ENCODE measurements around the gene SNTG2. TPM values are rescaled to one million over a fixed set of nuclear protein-coding genes. Genes with fewer than 3 reads are reported as not detected.

The SNTG2 gene
- total and polyA plus RNA-seq, 11 donors = 0.19 to 3.2 (median 0.93) TPM

DNA sequence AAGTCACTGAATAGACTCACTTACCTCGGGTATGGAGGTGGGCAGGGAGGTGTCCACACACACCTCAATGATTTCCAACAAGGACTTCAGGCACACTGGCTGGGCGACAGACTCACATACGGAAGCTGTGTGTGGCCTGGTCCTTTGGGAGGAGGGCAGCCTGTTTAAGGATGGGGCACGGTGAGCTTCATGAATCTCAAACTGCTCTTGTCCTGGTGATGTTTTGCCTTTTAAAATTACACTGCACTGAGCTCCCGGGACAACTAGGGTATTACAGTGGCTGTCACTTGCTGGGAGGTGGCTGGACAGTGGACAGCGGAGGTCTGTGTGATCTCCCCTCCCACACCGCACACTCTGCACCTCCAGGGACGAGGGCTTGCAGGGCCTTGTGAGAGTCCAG lies 211.6 kb downstream of the SNTG2 start:
- H3K9me3 ChIP-seq = peaks cover 0 to 8% (median 0%) of the 10 kb centered on the region in 12 donors
- no peaks in the 10 kb centered on the region for H3K27me3 ChIP-seq
- ATAC-seq (peak in 2 of 4 donors; percentile 10 to 19), DNase-seq (no peak)
- peak overlapping the region in 10 of 12 donors; percentile 18 to 74 (median 57) for H3K27ac ChIP-seq
- TF ChIP-seq, protein P1, sequence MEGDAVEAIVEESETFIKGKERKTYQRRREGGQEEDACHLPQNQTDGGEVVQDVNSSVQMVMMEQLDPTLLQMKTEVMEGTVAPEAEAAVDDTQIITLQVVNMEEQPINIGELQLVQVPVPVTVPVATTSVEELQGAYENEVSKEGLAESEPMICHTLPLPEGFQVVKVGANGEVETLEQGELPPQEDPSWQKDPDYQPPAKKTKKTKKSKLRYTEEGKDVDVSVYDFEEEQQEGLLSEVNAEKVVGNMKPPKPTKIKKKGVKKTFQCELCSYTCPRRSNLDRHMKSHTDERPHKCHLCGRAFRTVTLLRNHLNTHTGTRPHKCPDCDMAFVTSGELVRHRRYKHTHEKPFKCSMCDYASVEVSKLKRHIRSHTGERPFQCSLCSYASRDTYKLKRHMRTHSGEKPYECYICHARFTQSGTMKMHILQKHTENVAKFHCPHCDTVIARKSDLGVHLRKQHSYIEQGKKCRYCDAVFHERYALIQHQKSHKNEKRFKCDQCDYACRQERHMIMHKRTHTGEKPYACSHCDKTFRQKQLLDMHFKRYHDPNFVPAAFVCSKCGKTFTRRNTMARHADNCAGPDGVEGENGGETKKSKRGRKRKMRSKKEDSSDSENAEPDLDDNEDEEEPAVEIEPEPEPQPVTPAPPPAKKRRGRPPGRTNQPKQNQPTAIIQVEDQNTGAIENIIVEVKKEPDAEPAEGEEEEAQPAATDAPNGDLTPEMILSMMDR (IDR thresholded peaks at IDR 0.05) = no peak
- no peak for TF ChIP-seq POLR2A (IDR thresholded peaks at IDR 0.05)
- no peaks in the 10 kb centered on the region for H3K4me1 ChIP-seq
- intact Hi-C loops (cut with DNase I) = no loop called here
- H3K36me3 ChIP-seq = no peaks in the 10 kb centered on the region
- 77 to 91% (median 86%) methylated on average over 8 of the region's 8 CpGs for WGBS, 4 donors
- no peak overlapping the region for H3K4me3 ChIP-seq

DNA sequence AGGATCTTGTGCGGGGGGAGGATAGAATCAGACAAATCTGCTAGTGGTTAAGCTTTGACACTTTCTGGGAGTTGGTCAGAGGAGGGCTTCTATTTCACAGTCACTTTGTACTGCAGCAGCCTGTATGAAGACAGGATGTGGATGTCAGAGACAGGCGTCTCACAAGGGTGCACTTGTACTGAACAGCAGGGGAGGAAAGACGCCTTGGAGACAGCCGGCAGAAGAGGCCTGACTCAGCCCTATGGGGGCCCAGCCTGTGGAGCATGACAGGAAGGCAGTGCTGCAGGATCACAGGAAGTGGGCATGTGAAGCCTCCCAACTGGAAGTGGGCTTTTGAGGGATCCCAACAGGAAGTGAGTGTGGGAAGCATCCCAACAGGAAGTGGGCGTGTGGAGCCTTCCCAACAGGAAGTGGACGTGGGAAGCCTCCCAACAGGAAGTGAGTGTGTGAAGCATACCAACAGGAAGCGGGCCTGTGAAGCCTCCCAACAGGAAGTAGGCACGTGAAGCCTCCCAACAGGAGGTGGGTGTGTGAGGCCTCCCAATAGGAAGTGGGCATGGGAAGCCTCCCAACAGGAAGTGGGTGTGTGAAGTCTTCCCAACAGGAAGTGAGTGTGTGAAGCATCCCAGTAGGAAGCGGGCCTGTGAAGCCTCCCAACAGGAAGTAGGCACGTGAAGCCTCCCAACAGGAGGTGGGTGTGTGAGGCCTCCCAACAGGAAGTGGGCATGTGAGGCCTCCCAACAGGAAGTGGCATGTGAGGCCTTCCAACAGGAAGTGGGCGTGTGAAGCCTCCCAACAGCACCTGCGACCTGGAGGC lies 212.3 kb downstream of the SNTG2 start:
- TF ChIP-seq, protein P1 (IDR thresholded peaks at IDR 0.05) = no peak
- TF ChIP-seq POLR2A (IDR thresholded peaks at IDR 0.05) = no peak
- ATAC-seq = peak in 3 of 4 donors; percentile 42 to 90 (median 59)
- WGBS, 4 donors = 52 to 59% (median 56%) methylated on average over 12 of the region's 12 CpGs
- peak overlapping the region in 11 of 12 donors; percentile 18 to 74 (median 56) for H3K27ac ChIP-seq
- H3K4me1 ChIP-seq = no peaks in the 10 kb centered on the region
- no peak overlapping the region for H3K4me3 ChIP-seq
- DNase-seq = peak in 3 of 5 donors; percentile 30 to 47 (median 35)
- H3K36me3 ChIP-seq = no peaks in the 10 kb centered on the region
- intact Hi-C loops (cut with DNase I) = no loop called here
- H3K9me3 ChIP-seq = peaks cover 0 to 8% (median 0%) of the 10 kb centered on the region in 12 donors
- no peaks in the 10 kb centered on the region for H3K27me3 ChIP-seq

DNA sequence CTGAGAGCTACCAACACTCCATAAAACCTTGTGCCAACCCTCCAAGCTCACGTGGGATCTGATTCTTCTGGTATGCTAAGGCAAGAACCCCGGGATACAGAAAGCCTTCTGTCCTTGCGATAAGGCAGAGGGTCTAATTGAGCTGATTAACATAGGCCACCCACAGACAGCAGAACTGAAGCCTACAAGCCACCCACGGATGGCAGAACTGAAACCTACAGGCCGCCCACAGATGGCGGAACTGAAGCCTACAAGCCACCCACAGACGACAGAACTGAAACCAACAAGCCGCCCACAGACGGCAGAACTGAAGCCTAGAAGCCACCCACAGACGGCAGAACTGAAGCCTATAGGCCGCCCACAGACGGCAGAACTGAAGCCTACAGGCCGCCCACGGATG lies 216.3 kb downstream of the SNTG2 start:
- WGBS, 4 donors = 95 to 98% (median 96%) methylated on average over 14 of the region's 14 CpGs
- Histone ChIP-seq H3K36me3 (no peaks in the 10 kb centered on the region), H3K4me1 (peaks cover 0 to 4% (median 0%) of the 10 kb centered on the region in 12 donors), H3K27ac (no peak overlapping the region), H3K4me3 (no peak overlapping the region), H3K27me3 (peaks cover 0 to 4% (median 0%) of the 10 kb centered on the region in 9 donors), H3K9me3 (peaks cover 0 to 8% (median 0%) of the 10 kb centered on the region in 12 donors)
- intact Hi-C loops (cut with DNase I) = no loop called here
- no peak for DNase-seq
- TF ChIP-seq, protein P1 (IDR thresholded peaks at IDR 0.05) = no peak
- no peak for TF ChIP-seq POLR2A (IDR thresholded peaks at IDR 0.05)
- ATAC-seq = no peak

DNA sequence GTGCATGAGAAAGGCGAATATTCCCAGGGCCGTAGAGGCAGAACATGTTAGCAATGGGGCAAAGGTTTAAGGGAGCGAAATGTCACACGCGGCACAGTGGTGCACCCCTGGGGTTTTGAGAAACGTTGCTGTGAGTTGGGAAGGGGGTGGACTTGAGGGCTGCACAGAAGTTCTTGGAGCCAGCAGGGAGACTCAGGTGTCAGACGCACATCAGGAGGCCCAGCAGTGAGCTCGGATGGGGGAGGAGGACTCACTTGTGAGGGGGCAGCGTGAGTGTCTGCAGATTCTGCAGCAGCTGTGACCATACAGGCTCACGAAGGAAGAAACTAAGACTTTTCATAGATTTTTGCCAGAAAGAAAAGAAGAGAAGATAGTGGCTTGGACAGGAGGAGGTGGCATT lies 218.2 kb downstream of the SNTG2 start:
- no peak overlapping the region for H3K4me3 ChIP-seq
- H3K27ac ChIP-seq = no peak overlapping the region
- intact Hi-C loops (cut with DNase I) = no loop called here
- H3K9me3 ChIP-seq = peaks cover 0 to 4% (median 0%) of the 10 kb centered on the region in 12 donors
- ATAC-seq (no peak), DNase-seq (no peak)
- no peaks in the 10 kb centered on the region for H3K36me3 ChIP-seq
- TF ChIP-seq, protein P1 (IDR thresholded peaks at IDR 0.05) = no peak
- TF ChIP-seq POLR2A (IDR thresholded peaks at IDR 0.05) = no peak
- H3K27me3 ChIP-seq = peaks cover 0 to 4% (median 0%) of the 10 kb centered on the region in 9 donors
- H3K4me1 ChIP-seq = peaks cover 0 to 4% (median 0%) of the 10 kb centered on the region in 12 donors
- 56 to 69% (median 63%) methylated on average over 10 of the region's 10 CpGs for WGBS, 4 donors

Measured in heart left ventricle (tissue), 16 donors.